Vagina (tissue), 2 donors: Measurements from ENCODE around the gene ASIC5. TPM values are rescaled to one million over a fixed set of nuclear protein-coding genes. Genes with fewer than 3 reads are reported as not detected.
A peak's percentile ranks its signal among the peaks of the same experiment; 100 is the strongest.

Source experiments
- DNase-seq, 2 donors: peaks; one replicate each; pipeline ENCODE4 v3.0.0-alpha.2; 2017; ENCODE audit errors: extremely low spot score in 2 of 2
- H3K27ac ChIP-seq: fragments of 200-600 bp; sonication (generic); one replicate; pipeline ENCODE4 v1.5.1; 2019
- H3K27me3 ChIP-seq: fragments of 200-600 bp; sonication (generic); one replicate; pipeline ENCODE4 v1.5.1; 2019
- H3K36me3 ChIP-seq, 2 donors: fragments of 200-600 bp; sonication (generic); one replicate each; pipeline ENCODE4 v1.5.1; 2017 to 2019
- H3K4me1 ChIP-seq: fragments of 200-600 bp; sonication (generic); one replicate; pipeline ENCODE4 v1.5.1; 2019
- H3K4me3 ChIP-seq, 2 donors: fragments of 200-600 bp; sonication (generic); 1 replicate in 1 of 2; 2 replicates in 1 of 2; pipeline ENCODE4 v1.5.1; 2016 to 2019
- H3K9me3 ChIP-seq: fragments of 200-600 bp; sonication (generic); one replicate; pipeline ENCODE4 v1.5.1; 2019
- POLR2A ChIP-seq, 2 donors: fragments of 450-650 bp; IDR thresholded peaks; one replicate each; pipeline ENCODE4 v1.6.1; 2017; ENCODE audit warnings: antibody characterized with exemption in 2 of 2, mild to moderate bottlenecking in 2 of 2, moderate library complexity in 2 of 2
- POLR2AphosphoS5 ChIP-seq, 2 donors: sonication (generic); formaldehyde crosslinking; IDR thresholded peaks; one replicate each; pipeline ENCODE4 v1.9.0; 2017; ENCODE audit warnings: antibody characterized with exemption in 2 of 2, mild to moderate bottlenecking in 2 of 2, low read depth in 1 of 2; ENCODE audit not compliant: insufficient read depth in 1 of 2
- intact Hi-C: fragments of 100-400 bp; cut with DNase I; formaldehyde crosslinking; loops from one replicate; pipeline ENCODE4 v1.15.1; 2023
- total RNA-seq: library from RNA; depleted of rRNA; stranded (reverse); fragments of >200 nt; gene quantifications from one replicate; pipeline ENCODE4 v1.2.3, GENCODE V29; 2016
- TF ChIP-seq, protein P1 (sequence below), 3 experiments: fragments of 450-650 bp in 2 of 3; fragments of 200-600 bp in 1 of 3; sonication (generic) in 1 of 3; IDR thresholded peaks; one replicate each; pipeline ENCODE4 v1.5.1; 2017 to 2019; ENCODE audit warnings: antibody characterized with exemption in 3 of 3, mild to moderate bottlenecking in 2 of 3, moderate library complexity in 2 of 3

ASIC5 gene
- total RNA-seq, 1 donor from 2014 or later, result not detected

DNA sequence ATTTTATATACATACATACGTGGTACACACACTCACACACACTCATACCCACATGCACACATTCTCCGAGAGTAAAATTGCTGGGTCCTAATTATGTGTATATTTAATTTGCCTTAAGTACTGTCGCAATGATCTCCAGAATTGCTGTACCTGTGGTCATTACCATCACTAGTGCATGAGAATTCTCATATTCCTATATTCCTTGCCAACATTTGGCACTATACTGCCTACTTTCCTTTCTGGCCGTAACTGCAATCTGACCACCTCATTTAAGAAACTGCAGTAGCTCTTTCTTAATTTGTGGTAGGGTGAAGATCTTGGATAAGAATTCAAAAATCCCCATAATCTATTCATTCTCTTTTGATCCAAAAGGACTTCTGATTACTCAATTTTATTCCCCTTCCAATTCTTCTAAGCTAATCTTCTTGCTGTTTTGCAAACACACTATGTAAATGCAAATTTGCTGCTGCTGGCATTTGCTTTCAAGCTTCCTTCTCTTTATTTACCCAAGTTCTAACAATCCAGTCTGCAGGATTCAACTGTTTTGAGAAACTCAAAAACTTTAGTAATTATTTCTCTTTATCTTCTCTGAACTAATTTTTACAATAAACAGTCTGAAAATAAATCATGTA is 45.1 kb downstream of the ASIC5 start:
- H3K9me3 ChIP-seq, result no peaks in the 10 kb centered on the region
- intact Hi-C loops, result no loop called here
- no peak for DNase-seq
- no peak overlapping the region for H3K27ac ChIP-seq
- no peaks in the 10 kb centered on the region for H3K27me3 ChIP-seq
- H3K4me3 ChIP-seq, result no peak overlapping the region
- no peaks in the 10 kb centered on the region for H3K4me1 ChIP-seq
- H3K36me3 ChIP-seq, result no peaks in the 10 kb centered on the region
- TF ChIP-seq, protein P1, sequence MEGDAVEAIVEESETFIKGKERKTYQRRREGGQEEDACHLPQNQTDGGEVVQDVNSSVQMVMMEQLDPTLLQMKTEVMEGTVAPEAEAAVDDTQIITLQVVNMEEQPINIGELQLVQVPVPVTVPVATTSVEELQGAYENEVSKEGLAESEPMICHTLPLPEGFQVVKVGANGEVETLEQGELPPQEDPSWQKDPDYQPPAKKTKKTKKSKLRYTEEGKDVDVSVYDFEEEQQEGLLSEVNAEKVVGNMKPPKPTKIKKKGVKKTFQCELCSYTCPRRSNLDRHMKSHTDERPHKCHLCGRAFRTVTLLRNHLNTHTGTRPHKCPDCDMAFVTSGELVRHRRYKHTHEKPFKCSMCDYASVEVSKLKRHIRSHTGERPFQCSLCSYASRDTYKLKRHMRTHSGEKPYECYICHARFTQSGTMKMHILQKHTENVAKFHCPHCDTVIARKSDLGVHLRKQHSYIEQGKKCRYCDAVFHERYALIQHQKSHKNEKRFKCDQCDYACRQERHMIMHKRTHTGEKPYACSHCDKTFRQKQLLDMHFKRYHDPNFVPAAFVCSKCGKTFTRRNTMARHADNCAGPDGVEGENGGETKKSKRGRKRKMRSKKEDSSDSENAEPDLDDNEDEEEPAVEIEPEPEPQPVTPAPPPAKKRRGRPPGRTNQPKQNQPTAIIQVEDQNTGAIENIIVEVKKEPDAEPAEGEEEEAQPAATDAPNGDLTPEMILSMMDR (IDR thresholded peaks at IDR 0.05), result no peak

DNA sequence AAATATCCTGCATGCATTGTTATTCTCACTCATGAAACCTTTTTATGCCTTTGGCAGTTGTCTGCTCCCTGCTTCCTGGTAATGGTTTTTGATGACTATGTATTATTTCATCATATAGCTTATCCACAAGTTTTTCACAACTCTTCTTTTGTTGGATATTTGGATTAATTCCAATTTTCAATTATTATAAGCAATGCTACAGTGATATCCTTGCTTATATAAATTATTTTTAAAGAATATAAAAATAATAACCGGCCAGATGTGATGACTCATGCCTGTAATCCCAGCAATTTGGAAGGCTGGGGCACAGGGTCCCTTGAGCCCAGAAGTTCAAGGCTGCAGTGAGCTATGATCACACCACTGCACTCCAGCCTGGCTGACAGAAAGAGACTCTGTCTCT is 47.0 kb downstream of the ASIC5 start:
- Histone ChIP-seq H3K36me3 (no peaks in the 10 kb centered on the region), H3K9me3 (no peaks in the 10 kb centered on the region), H3K27ac (no peak overlapping the region), H3K4me3 (no peak overlapping the region), H3K27me3 (no peaks in the 10 kb centered on the region), H3K4me1 (no peaks in the 10 kb centered on the region)
- TF ChIP-seq, protein P1 (IDR thresholded peaks at IDR 0.05), result no peak
- no peak for DNase-seq
- intact Hi-C loops, result no loop called here

DNA sequence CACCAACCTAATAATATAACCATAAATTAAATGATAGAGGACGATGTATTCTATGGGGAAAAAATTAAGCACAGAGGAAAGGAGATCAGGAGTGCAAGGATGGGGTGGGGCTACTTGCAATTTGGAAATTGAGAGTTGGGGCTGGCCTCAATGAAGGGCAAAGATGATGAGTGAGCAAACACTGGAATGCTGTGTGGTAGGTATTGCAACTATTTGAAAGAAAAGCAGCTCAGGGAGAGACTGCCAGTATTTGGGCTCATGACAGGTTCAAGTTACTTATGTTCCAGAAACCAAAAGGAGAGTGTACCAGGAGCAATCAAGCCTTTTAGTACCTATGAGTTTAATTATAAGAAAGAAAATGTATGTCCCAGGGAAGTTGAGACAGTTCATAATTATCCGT is 47.4 kb downstream of the ASIC5 start:
- Histone ChIP-seq H3K27ac (no peak overlapping the region), H3K4me3 (no peak overlapping the region), H3K9me3 (no peaks in the 10 kb centered on the region), H3K36me3 (no peaks in the 10 kb centered on the region), H3K27me3 (no peaks in the 10 kb centered on the region), H3K4me1 (no peaks in the 10 kb centered on the region)
- DNase-seq, result no peak
- TF ChIP-seq POLR2A (IDR thresholded peaks at IDR 0.05) (no peak), POLR2AphosphoS5 (IDR thresholded peaks at IDR 0.05; ENCODE audit: insufficient read depth in 1 of 2, low read depth in 1 of 2) (no peak)
- TF ChIP-seq, protein P1 (IDR thresholded peaks at IDR 0.05), result no peak
- intact Hi-C loops, result no loop called here

DNA sequence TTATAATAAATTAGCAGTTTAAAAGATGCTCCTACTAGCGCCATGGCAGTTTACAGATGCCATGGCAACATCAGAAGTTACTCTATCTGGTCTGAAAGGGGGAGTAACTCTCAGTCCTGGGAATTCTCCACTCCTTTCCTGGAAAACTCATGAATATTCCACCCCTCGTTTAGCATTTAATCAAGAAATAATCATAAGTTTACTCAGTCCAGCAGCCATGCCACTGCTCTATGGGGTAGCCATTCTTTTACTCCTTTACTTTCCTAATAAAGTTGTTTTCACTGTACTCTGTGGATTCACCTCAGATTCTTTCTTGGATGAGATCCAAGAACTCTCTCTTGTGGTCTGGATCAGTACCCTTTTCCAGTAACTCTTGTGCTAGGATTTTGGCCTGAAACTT is 55.0 kb downstream of the ASIC5 start:
- H3K36me3 ChIP-seq, result no peaks in the 10 kb centered on the region
- H3K4me3 ChIP-seq, result no peak overlapping the region
- intact Hi-C loops, result no loop called here
- H3K27me3 ChIP-seq, result no peaks in the 10 kb centered on the region
- no peaks in the 10 kb centered on the region for H3K4me1 ChIP-seq
- H3K27ac ChIP-seq, result no peak overlapping the region
- H3K9me3 ChIP-seq, result no peaks in the 10 kb centered on the region
- no peak for DNase-seq
- TF ChIP-seq, protein P1 (IDR thresholded peaks at IDR 0.05), result no peak
- TF ChIP-seq POLR2AphosphoS5 (IDR thresholded peaks at IDR 0.05; ENCODE audit: insufficient read depth in 1 of 2, low read depth in 1 of 2) (no peak), POLR2A (IDR thresholded peaks at IDR 0.05) (no peak)

DNA sequence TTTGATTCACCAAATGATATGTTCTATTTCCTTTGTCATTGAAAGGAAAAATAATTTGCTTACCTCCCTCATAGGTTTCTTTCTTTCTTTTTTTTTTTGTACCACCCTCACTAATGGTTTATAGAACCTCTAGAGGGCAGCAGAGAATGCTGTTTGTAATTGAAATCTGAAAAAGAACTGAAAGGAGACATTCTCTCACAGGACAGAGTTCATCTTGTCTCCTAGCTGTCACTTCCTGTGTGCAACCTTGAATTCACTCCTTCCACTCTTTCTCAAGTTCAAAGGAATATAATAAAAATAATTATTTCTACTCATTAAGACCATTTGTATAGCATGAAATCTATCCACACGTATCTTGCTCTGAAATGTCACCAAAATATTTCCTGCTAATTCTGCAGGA is 56.2 kb downstream of the ASIC5 start:
- intact Hi-C loops, result no loop called here
- H3K27me3 ChIP-seq, result no peaks in the 10 kb centered on the region
- TF ChIP-seq, protein P1 (IDR thresholded peaks at IDR 0.05), result peak in 2 of 3 experiments; percentile 27 to 53
- no peak for TF ChIP-seq POLR2AphosphoS5 (IDR thresholded peaks at IDR 0.05; ENCODE audit: insufficient read depth in 1 of 2, low read depth in 1 of 2)
- no peak for TF ChIP-seq POLR2A (IDR thresholded peaks at IDR 0.05)
- H3K4me3 ChIP-seq, result no peak overlapping the region
- no peak overlapping the region for H3K27ac ChIP-seq
- DNase-seq, result no peak
- H3K36me3 ChIP-seq, result no peaks in the 10 kb centered on the region
- no peaks in the 10 kb centered on the region for H3K4me1 ChIP-seq
- no peaks in the 10 kb centered on the region for H3K9me3 ChIP-seq
